HG02852 (cell line): ENCODE data around the gene FAM185A.
"Not testable (repeated sequence)": the region's sequence is repeated elsewhere in the genome, so short reads cannot be mapped to it uniquely, and the experiment has no call there.

Experiments
- ATAC-seq: cut with Tn5 transposase; IDR thresholded peaks from one replicate; pipeline ENCODE4 v1.9.1; 2021; ENCODE audit warnings: mild to moderate bottlenecking, moderate library complexity; ENCODE audit not compliant: unreplicated experiment

The FAM185A gene

DNA sequence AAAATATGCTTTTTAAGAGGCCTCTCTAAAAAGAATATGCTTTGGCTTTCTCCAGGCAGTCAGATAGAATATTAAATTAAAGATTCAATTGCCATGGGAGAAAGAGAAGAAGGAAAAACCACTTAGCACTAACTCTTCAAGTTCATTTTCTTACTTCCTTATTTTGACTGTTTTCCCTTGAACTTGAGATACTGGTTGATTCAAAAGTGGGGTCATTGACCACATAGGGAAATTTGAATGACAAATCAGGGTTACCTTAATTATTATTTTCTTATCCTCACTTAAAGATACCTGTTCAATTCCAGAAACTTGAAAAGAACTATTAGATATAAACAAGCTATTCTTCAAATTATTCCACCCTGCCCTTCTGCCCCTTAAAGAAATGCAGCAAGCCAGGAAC is 27.4 kb downstream of the FAM185A start:
- not testable (repeated sequence) for ATAC-seq

DNA sequence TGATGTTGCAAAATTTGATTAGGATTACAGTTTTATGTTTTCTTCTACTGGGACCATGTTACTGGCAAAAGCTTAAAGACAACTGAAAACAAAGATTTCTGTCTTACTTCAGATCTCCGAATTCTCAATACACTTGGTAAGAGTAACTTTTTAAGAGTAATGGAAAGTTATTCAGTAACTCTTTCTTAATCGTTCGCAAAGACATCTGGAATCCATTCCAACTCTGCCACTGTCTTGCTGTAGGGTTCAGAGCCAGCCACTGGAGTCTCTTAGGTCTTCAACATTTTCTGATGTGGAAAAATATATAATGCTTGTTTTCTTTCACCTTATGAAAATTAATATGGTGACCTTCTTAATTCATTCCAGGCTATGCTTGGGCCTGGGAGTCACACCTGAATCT is 29.9 kb downstream of the FAM185A start:
- not testable (repeated sequence) for ATAC-seq

DNA sequence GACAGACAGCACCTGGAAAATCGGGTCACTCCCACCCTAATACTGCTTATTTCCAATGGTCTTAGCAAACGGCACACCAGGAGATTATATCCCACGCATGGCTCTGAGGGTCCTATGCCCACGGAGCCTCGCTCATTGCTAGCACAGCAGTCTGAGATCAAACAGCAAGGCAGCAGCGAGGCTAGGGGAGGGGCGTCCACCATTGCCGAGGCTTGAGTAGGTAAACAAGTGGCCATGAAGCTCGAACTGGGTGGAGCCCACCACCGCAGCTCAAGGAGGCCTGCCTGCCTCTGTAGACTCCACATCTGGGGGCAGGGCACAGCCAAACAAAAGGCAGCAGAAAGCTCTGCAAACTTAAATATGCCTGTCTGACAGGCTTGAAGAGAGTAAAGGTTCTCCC is 32.1 kb downstream of the FAM185A start:
- not testable (repeated sequence) for ATAC-seq

- ATAC-seq, result not testable (repeated sequence)
Observed at GRCh38 chr7:102788770-102789169, 40.0 kb downstream of the FAM185A start.

GRCh38 chr7:102790364-102791100 is 41.7 kb downstream of the FAM185A start:
- not testable (repeated sequence) for ATAC-seq

DNA sequence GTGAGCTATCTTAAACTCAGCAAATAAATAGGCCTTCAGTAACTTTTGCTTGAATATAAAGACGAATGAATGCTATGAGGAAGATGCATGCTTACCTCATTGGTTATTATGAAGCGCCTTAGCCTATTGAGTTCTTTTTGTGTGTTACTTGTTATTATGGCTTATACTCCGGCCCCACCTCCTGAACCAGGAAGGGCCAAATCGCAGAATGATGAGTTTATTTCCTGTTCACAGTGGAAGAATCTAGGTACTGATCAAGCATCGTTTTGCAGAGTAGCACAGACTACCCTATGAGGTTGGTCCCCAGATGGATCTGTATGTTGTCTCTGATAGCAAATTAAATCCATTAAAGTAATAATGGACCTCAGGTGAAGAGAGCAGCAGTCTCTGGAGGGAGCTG is 42.6 kb downstream of the FAM185A start:
- not testable (repeated sequence) for ATAC-seq

- ATAC-seq, result not testable (repeated sequence)
Observed at GRCh38 chr7:102791831-102792230, 43.0 kb downstream of the FAM185A start.

DNA sequence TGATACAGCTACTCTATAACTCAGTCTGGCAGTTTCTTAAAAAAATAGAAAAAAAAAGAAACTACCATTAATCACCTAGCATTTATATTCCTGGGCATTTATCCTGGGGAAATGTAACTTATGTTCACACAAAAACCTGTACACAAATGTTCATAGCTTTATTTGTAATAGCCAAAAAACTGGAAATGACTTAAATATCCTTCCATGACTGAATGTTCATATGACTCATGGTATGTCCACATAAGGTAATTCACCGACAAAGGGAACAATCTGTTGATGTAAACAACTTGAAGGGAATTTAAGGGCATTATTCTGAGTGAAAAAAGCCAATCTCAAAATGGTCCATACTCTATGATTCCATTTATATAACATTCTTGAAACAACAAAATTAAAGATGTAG is 45.8 kb downstream of the FAM185A start:
- ATAC-seq, result not testable (repeated sequence)

DNA sequence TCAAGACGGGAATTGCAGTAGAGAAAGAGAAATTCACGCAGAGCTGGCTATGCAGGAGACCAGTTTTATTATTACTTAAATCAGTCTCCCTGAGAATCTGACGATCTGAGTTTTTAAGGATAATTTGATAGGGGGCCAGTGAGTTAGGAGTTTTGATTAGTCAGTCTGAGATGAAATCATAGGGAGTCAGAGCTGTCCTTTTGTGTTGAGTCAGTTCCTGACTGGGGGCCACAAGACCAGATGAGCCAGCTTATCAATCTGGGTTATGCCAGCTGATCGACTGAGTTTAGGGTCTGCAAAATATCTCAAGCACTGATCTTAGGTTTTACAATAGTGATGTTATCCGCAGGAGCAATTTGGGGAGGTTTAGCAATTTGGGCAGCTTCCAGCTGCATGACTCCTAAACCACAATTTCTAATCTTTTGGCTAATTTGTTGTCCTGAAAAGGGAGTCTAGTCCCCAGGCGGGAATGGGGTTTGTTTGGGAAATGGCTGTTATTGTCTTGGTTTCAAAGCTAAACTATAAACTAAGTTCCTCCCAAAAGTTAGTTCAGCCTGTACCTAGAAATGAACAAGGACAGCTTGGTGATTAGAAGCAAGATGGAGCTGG is 47.3 kb downstream of the FAM185A start:
- ATAC-seq, result not testable (repeated sequence)

DNA sequence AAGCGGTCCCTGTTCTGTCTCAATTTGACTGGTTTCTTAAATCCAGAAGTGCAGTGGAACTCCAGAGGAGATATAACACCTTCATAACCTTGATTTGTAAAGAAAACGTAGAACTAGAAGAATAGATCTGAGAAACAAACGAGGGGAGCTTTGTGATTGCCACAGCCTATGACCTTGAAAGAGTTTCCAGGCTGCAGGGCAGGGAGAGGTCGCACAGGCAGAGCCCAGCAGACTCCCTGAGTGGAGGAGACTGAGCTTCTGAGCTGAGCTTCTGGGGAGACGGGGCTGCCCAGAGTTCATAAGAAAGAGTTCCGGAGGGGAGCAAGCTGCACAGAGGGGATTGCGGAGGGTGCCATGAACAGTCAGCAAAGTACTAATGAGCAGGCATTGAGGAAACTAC is 57.8 kb downstream of the FAM185A start:
- no peak for ATAC-seq

DNA sequence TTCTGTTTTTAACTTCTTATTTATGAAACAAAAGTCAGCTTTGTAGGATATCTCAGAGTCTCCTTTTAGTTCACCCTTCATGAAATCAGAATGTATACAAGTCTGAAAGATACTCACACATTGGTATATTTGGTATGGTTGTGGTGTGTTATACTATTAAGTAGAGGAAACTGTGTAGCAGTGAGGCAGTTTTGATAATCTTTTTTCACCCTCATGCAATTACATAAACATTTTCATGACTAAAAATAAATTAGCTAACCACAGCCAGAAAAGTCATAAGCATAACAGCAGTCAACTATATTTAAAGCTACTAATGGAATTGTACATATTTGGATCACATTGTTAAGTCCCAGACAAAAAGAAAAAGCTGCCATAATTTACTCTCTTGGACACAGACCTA is 62.1 kb downstream of the FAM185A start:
- ATAC-seq, result no peak

- no peak for ATAC-seq
Observed at GRCh38 chr7:102811942-102812678, 63.3 kb downstream of the FAM185A start.

- no peak for ATAC-seq
Observed at GRCh38 chr7:102813191-102814024, 64.6 kb downstream of the FAM185A start.

GRCh38 chr7:102814025-102814471 is 65.2 kb downstream of the FAM185A start:
- ATAC-seq, result no peak

GRCh38 chr7:102817616-102818573 is 69.1 kb downstream of the FAM185A start:
- no peak for ATAC-seq

GRCh38 chr7:102819151-102819550 is 70.4 kb downstream of the FAM185A start:
- ATAC-seq, result no peak

GRCh38 chr7:102821994-102822747 is 73.4 kb downstream of the FAM185A start:
- no peak for ATAC-seq

- ATAC-seq, result no peak
Observed at GRCh38 chr7:102823390-102824119, 74.8 kb downstream of the FAM185A start.
